Measurements from ENCODE around the gene DPM3. TPM values are rescaled to one million over a fixed set of nuclear protein-coding genes. Genes with fewer than 3 reads are reported as not detected.

DPM3 gene
- total and polyA plus RNA-seq, 2 experiments from 2014 or later, result 13.6 to 71.4 TPM

GRCh38 chr1:155108296-155108695 lies 32.0 kb downstream of the DPM3 start:
- H3K4me3 Mint-ChIP-seq, result no peak overlapping the region
- Histone ChIP-seq H3K9me2 (ENCODE audit: insufficient read depth) (no peaks in the 10 kb centered on the region), H3K4me1 (ENCODE audit: insufficient read depth) (no peaks in the 10 kb centered on the region; the same call in 1 of the 2 replicates), H3K4me2 (no peak overlapping the region), H2AFZ (no peak overlapping the region), H3K79me2 (replicated peaks; ENCODE audit: insufficient read depth) (no peaks in the 10 kb centered on the region), H3F3A (replicated peaks; ENCODE audit: low read depth) (0 out of 2 replicates have a peak, but pooled peaks cover 3% of the 10 kb centered on the region), H3K4me3 (no peak overlapping the region), H3K36me3 (ENCODE audit: insufficient read depth) (no peaks in the 10 kb centered on the region), H3K27ac (ENCODE audit: low read depth) (no peak overlapping the region), H4K20me1 (replicated peaks; ENCODE audit: insufficient read depth) (no peaks in the 10 kb centered on the region), H3K27me3 (ENCODE audit: insufficient read depth) (no peaks in the 10 kb centered on the region)
- no peak for DNase-seq (ENCODE audit: low spot score)
- H3K9me3 Mint-ChIP-seq, result no peaks in the 10 kb centered on the region
- TF ChIP-seq EZH2phosphoT487 (IDR thresholded peaks at IDR 0.05; ENCODE audit: unreplicated experiment), result no peak
- TF ChIP-seq POLR2AphosphoS5 (IDR thresholded peaks at IDR 0.05; ENCODE audit: low read depth), result no peak
- no peak for TF ChIP-seq STAT1 (IDR thresholded peaks at IDR 0.05; ENCODE audit: unreplicated experiment)
- TF ChIP-seq ZNF462 (CRISPR knock-in tag; IDR thresholded peaks at IDR 0.05), result no peak
- no peak for TF ChIP-seq EZH2 (IDR thresholded peaks at IDR 0.05; ENCODE audit: low read depth, unreplicated experiment)
- TF ChIP-seq ZNF331 (CRISPR knock-in tag; IDR thresholded peaks at IDR 0.05; ENCODE audit: low read depth), result no peak
- TF ChIP-seq, protein P1, sequence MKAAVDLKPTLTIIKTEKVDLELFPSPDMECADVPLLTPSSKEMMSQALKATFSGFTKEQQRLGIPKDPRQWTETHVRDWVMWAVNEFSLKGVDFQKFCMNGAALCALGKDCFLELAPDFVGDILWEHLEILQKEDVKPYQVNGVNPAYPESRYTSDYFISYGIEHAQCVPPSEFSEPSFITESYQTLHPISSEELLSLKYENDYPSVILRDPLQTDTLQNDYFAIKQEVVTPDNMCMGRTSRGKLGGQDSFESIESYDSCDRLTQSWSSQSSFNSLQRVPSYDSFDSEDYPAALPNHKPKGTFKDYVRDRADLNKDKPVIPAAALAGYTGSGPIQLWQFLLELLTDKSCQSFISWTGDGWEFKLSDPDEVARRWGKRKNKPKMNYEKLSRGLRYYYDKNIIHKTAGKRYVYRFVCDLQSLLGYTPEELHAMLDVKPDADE (IDR thresholded peaks at IDR 0.05), result no peak
- no peak for TF ChIP-seq REST (IDR thresholded peaks at IDR 0.05; ENCODE audit: unreplicated experiment)
- TF ChIP-seq CTCF (conservative IDR thresholded peaks at IDR 0.05; ENCODE audit: low read depth in 2 of 2), result no peak
- no peak for TF ChIP-seq CREB1 (CRISPR knock-in tag; IDR thresholded peaks at IDR 0.05; ENCODE audit: low read depth)
- no peak for TF ChIP-seq JUNB (IDR thresholded peaks at IDR 0.05; ENCODE audit: unreplicated experiment)
- TF ChIP-seq ZNF114 (CRISPR knock-in tag; IDR thresholded peaks at IDR 0.05), result no peak
- TF ChIP-seq NANOG (IDR thresholded peaks at IDR 0.05; ENCODE audit: borderline replicate concordance), result no peak
- H3K36me3 Mint-ChIP-seq (ENCODE audit: low read depth), result no peaks in the 10 kb centered on the region
- H3K27me3 Mint-ChIP-seq (ENCODE audit: insufficient read depth, low read depth, poor library complexity), result peaks cover 1% of the 10 kb centered on the region
- ATAC-seq, result no peak
- H3K4me1 Mint-ChIP-seq, result 0 out of 3 replicates have a peak, but pooled peaks cover 2% of the 10 kb centered on the region
- H3K27ac Mint-ChIP-seq, result no peak overlapping the region
